Stimulated activated CD8-positive, alpha-beta memory T cell treated with anti-CD3 and anti-CD28 coated beads, Interleukin-4, amount 100 ng/mL, for 4 hours (primary cell): ENCODE data around the gene ITPR2.
"Not testable (repeated sequence)": the region's sequence is repeated elsewhere in the genome, so short reads cannot be mapped to it uniquely, and the experiment has no call there.

Source experiments
- DNase-seq, 2 donors: peaks; one replicate each; pipeline ENCODE4 v3.0.0-alpha.2; 2020; ENCODE audit warnings: low read depth in 2 of 2, low spot score in 1 of 2

ITPR2 gene

DNA sequence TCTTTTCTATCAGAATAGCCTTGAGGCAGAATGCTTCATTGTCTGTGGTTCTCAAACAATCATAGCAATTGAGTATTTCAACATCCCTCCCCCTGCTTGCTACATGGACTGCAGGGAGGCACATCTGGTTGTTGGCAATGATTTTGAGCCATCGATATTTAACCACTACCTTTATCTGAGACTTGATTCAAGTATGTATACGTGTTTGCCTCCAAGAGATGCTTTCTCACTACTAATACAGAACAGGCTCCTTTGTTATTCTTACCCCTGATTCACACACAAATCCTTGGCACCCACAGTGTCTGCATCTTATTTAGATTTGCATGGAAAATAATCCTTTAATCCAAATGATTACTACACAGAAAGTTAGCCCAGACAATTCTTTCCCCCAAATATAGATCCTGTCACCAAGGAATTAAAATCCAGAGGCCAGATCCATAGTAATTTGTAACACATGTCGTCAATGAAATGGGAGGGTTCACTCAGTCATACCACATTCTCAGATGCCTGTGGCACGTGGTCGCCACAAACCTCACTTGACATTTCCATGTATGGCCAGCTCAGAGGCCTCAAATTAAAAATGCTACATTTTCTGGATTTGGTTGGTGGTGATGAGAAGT, 199.3 kb downstream of the ITPR2 start:
- DNase-seq: no peak

DNA sequence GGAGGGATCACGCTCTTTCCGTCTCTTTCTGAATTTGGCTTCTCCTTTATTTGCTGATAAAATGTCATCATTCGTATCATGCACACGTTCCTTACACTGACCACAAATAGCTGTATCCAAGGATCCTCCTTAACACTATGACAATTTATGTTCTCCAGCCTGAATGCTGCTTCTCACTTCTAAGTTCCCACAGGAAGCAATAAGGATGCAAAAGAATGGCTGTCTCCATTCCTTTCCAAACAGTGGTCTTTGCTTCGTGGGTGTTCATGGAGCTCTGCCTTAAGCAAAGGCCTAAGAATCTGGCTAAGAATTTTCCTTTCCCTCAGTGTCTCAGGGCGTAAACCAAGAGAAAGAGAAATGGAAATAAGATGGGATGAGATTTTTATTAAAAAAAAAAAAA, 200.2 kb downstream of the ITPR2 start:
- DNase-seq: no peak

DNA sequence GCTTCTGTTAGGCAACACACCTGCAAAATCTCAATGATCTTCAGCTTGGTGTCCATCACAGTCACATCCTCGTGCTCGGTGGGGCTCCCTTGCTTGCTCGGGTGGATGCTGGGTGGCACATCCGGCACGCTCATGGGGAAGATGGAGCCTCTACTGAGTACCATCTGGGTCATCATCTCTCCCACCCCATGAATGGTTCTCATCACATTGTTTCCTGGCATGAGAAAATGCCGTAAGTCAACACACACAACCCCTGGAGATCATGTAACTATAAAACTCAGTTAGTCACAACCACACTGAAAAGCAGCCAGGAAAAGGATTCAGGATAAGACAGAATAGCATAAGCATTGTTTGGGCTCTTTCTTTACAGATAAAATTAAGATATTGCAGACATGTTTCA, 201.1 kb downstream of the ITPR2 start:
- DNase-seq: no peak

DNA sequence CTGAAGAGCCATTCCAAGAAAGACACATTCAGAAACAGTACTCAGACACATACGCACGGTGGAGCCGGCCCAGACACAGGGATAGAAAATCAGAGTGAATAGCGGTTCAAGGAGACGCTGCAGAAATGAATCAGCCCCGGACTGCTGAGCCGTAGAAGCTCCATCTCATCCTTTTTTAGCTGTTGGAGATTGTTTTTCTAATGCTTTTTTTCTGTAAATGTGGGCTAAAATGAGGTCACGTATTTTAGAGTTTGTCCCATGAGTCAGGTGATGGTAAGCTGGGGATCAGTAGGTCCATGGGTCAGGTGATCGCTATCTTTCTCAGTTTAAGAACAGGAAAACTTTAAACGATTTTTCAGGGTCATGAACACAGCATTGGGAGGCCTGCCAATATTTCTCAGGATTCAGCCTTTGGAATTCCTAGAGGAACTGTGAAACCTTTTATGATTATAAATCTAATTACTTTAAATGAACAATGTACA, 202.4 kb downstream of the ITPR2 start:
- no peak for DNase-seq

DNA sequence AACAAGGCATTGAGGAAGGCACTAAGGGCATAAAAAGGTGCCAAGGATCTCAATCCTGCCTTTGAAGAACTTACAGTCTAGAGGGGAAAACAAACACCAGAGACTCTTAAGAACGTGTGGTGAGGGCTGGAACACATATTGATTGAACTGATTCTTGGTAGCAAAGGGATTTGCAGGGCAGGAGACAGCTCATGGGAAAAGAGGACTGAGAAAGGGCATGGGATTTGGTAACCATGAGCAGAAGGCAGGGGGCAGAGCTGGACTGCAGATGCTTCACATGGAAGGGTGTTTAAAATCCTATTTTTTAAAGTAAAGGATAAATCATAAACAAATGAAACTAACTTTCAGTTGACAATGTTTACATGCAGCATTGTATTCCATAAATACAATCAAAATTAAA, 203.1 kb downstream of the ITPR2 start:
- DNase-seq: no peak

DNA sequence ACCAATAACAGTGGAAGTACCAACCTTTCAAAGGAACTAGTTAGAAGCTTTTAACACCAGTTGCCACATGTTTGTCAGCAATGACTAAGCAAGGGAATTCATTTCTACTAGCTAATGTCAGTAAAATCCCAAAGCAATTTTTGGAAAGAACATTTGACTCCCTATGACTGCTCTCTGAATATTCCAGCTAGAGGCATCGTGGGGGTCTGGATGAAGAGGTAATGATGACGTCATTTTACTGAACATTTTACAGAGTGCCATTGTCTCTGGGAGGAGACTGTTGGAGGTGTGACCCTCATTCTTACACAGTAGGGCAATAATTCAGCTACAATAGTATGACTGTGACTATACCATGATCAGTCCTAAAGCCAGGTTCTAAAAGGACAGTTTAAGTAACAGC, 204.8 kb downstream of the ITPR2 start:
- DNase-seq: no peak

DNA sequence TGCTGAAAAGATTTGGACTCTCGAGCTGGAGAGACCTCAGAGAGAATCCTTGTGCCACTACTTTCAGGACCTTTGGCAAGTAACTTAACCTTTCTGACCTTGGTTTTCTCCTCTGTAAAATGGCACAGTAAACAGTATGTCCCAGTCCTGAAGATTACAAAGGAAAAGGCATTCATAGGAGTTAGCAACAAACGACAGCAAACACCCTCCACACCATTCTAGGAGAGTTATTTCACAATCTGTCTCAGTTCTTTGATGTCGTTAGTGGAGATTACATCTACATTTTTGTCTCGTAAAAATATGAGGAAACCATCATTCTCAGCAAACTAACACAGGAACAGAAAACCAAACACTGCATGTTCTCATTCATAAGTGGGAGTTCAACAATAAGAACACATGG, 205.7 kb downstream of the ITPR2 start:
- no peak for DNase-seq

DNA sequence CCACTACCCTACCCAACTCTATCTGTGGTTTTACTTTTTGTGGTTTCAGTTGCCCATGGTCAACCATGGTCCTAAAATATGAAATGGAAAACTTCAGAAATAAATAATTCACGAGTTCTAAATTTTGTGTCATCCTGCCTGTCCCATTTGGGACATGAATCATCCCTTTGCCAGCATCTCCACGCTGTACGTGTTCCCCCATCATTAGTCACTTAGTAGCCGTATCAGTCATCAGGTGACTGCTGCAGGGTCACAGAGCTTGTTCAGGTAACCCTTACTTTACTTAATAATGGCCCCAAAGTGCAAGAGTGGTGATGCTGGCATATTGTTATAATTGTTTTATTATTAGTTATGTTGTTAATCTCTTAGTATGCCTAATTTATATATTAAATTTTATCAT, 209.9 kb downstream of the ITPR2 start:
- no peak for DNase-seq

DNA sequence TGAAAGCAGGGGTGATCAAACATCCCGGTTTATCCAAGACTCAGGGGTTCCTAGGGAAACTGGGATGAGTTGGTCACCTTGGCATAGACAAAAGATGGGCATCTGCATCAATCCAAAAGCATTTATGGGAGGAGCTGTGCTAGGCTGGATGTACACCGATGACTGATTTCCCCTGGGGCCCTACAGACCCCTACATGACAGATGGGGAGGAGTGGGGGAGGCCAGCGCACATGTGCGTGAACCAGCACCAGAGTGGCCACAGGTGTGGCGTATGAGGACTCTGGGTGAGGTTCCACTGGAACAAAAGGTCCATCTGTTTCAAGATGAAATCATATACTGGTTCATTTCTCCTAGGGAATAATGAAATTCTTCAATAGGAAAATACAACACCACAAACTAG, 210.4 kb downstream of the ITPR2 start:
- DNase-seq: no peak

DNA sequence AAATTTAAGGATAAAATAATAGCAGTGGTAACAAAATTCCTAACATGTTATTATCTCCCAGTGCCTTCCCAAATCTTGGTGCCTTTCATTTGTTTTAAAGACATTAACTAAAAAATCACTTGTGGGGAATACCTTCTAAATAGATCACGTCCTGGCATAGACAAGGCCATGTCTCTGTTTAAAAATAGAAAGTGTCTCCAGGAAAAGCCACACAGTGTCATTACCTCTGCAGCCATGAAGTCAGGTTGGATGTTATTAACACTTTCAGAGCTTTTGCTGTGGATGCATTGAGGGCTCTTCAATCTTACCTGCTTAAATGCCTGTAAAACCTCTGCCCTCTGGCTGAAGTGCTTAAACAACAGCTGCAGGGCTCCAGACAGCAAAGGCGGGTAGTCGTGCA, 211.1 kb downstream of the ITPR2 start:
- DNase-seq: no peak

DNA sequence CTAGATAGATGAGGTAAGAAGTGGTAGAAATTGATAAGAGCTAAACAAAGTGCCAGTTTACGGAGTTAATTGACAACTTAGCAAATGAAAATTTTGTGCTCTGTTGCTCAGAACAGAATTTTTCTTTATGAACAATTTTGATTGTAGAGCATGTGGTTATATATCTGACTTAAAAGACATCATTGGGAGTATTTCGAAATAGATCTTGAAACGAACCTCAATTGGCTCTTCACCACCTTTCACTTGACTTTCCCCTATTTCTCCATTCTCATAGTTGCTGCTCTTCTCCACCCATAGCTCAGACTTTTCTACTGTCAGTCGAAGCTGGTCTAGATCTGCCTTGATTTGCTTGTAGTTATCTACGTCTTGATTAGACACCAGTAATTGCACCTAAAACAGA, 212.1 kb downstream of the ITPR2 start:
- no peak for DNase-seq

DNA sequence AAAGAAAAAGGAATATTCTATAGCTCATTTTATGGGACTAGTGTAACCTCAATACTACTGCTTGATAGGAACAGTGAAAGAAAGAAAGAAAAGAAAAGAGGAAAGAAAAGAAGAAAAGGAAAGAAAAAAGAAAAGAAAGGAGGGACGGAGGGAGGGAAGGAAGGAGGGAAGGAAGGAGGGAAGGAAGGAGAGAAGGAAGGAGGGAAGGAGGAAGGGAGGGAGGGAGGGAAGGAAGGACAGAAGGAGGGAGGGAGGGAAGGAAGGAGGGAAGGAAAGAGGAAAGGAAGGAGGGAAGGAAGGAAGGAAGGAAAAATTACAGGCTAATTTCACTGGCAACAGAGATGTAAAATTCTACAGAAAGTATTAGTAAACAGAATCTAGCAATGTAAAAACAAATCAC, 215.5 kb downstream of the ITPR2 start:
- DNase-seq: no peak

DNA sequence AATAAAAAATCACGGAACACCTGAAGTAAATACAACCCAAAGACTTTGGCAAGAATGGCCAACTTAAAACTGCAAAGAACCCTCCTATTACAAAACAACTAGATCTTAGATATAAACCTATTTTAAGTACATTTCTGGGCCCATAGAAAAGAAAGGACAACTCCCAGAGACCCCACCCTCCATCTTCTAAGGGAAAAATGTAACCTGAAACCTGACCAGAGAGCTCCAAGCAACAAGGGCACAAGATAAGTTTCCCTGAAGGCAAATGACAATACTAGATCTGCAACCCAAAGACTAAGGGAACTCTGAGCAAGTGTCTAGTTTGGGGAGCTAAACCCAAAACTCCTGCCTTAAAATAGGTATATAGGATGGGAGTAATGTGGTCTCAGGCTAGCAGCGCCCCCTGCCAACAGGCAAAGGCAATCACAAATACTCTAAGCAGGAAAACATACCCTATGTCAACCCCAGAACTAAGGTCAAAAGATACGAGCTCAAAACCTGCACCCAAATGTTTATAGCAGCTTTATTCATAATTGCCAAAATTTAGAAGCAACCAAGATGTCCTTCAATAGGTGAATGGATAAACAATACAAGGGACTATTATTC, 218.9 kb downstream of the ITPR2 start:
- DNase-seq: no peak

DNA sequence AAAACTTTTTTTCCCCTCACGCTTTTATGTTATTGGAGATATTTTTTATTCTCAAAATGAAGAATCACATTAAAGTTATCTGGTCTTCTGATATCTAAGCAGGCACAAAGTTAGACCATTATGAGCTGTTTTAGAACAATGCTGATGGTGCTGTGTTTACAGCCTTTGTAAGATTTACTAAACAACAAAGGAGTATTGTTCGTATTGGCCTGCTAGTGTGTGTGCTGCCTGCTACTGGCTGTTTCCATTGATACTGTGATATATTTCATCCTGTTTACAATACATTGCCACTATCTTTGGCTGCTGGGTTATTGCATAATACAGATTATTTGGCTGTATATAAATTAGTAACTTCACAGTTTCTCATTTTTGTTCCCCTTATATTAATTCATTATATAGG, 220.8 kb downstream of the ITPR2 start:
- DNase-seq: no peak

DNA sequence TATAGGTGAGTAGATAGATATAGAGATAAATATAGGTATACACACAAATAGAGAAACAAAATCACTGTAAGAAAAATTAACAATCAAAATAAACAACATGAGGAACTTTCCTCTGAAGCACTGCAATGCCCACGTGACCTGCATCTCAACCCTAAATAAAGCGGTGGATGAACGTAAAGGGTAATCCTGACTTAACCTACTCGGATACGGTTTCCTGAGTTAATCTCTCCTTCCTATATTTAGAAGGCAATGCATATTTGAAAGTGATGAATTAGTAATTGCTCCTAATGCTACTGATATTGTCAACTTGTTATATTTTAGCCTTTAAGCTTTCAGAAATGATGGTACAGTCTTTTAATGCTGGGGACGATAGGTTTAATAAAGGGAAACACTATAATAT, 221.4 kb downstream of the ITPR2 start:
- no peak for DNase-seq

DNA sequence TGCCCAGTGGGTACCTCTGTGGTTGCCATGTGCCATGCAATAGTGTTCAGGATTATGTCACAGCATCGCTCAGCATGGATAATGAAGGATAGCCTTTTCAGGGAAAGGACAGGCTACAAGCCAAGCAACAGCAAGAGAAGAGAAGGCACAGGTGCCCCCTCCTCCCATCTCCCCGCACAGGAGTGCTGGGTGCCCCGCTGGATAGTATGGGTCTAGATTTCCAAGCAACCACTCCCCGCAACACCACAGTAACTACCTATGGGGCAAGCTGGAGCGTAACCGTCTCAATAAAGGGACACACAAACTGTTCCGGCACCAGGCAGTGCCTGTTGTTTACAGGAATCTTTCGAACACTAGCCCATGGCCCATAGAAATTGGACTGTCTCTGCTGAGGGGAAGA, 222.2 kb downstream of the ITPR2 start:
- DNase-seq: no peak

DNA sequence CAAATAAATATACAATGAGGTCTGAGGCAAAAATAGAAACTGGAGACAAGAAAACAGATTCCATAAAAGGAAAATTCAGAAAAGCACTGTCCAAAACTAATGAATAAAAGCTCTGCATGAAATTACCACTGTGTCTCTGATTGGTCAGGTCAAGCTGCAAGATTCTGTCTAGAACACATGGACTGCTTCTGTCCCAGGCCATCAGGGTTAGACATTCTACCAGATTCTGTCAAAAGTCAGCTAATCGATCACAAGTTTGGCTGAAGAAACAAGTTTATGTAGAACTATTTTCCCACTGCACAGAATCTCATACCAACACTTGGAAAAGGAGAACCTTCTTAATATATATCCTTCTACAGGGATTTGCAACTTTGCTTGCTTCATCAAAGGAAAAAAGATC, 223.0 kb downstream of the ITPR2 start:
- no peak for DNase-seq

DNA sequence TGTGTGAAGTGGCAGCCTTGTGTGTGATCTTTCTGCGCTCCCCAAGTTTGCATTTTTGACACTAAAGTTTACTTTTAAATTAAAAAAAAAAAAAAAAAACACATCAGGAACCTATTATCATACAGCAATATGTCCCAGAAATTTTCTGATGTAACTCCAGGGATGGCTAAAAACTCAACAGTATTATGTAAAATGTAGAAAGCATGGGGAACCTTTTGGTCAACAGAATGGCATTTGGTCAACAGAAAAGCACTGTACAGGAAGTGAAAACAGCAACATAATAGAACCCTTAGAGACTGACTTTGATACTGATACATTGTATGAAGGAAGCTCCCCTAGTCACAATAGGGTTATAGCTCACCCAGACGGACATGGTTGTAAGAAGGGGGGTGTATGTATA, 224.3 kb downstream of the ITPR2 start:
- DNase-seq: no peak

DNA sequence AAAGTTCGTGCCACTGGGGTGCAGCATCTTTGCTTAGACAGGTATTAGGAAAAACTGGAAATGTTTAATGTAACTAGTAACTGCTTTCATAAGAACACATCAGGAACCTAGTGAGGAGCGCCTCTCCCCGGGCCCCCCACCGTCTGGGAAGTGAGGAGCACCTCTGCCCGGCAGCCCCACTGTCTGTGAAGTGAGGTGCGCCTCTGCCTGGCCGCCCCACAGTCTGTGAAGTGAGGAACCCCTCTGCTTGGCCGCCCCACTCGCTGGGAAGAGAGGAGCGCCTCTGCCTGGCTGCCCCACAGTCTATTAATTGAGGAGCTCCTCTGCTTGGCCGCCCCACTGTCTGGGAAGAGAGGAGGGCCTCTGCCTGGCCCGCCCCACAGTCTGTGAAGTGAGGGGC, 224.7 kb downstream of the ITPR2 start:
- no peak for DNase-seq

DNA sequence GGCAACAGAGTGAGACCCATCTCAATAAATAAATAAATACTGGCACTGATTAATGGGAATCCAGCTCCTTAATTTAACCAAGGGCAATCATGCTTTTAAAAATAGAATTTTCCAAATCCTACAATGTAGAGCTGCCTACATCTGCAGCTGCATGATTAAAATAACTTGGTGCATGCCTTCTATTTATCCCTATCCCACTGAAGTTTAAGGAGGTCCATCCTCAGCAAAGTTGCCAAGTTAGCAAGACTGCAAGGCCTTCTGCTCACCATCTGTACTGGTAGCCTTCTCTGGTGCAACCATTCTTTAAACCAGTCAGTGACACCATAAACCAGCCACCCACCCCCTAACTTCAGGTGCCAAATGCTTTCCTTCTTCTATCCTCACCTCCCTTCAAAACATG, 226.1 kb downstream of the ITPR2 start:
- no peak for DNase-seq

DNA sequence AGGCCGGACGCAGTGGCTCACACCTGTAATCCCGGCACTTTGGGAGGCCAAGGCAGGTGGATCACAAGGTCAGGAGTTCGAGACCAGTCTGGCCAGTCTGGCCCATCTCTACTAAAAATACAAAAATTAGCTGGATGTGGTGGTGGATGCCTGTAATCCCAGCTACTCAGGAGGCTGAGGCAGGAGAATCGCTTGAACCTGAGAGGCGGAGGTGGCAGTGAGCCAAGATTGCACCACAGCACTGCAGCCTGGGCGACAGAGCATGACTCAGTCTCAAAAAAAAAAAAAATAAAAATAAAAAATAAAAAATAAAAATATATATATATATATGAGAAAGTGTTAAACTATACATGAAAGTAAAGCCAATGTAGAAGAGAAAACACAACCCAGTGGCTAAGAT, 228.2 kb downstream of the ITPR2 start:
- not testable (repeated sequence) for DNase-seq

DNA sequence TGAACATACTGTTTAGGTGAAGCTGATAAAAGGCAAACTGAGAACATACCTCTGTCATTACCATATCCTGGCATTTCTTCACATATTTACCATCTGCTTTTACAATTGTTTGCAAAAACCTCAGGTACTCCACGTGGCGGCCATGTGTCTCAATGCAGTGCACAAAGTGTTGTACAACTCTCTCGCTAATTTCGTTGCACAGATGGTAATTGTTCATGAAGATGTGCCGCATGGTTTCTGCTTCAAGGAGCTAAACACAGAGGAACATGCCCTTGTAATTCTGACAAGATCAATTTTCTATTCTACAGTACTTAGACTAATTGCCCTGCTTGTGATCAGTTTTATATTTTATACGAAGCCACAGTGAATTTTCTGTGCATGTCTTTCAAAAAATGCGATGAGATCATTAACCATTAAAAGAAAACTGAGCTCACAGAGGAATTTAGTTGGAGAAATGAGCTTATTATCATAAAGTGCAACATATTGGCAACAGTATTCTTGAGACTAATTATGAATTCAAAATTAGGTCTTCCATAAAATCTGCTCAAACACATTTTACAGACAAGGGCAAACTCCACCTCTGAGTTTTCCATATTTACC, 233.8 kb downstream of the ITPR2 start:
- DNase-seq: no peak

DNA sequence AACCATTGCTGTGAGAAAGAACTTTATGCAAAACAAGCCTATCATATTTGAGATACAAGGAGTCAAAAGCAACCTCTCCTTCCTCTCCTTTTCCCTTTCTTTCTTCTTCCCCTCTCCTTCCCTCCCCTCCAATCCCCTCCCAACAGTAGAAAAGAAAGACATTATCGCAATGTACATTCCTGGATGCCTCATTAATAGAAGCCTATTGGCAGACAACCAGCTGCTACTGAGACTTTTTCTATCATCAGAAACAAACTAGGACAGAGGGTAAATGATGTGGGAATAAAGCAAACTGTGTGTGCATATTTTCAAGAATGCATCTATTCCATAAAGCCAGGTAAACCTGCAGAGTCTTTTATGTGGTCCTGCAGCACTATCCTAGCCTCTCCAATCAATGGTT, 237.2 kb downstream of the ITPR2 start:
- no peak for DNase-seq
